Mesenchymal stem cell (in vitro differentiated cells and primary cell): Measurements from ENCODE around the gene VGLL3.

ENCODE experiments used
- DNase-seq: peaks from one replicate; pipeline ENCODE4 v3.0.0-alpha.2; 2013
- H2AFZ ChIP-seq: one replicate; pipeline ENCODE4 v1.6.1; 2013; ENCODE audit warnings: low read depth, mild to moderate bottlenecking, control low read depth, inconsistent platforms, low read length, moderate library complexity
- H2AK5ac ChIP-seq: 2 replicates; pipeline ENCODE4 v1.6.1; 2013; ENCODE audit warnings: low read length, moderate library complexity, mild to moderate bottlenecking, inconsistent platforms; ENCODE audit not compliant: severe bottlenecking
- H2BK120ac ChIP-seq: one replicate; pipeline ENCODE4 v1.6.1; 2013; ENCODE audit warnings: low read depth, mild to moderate bottlenecking, inconsistent platforms, low read length, moderate library complexity
- H2BK12ac ChIP-seq, 2 experiments: one replicate each; pipeline ENCODE4 v1.6.1; 2013; ENCODE audit warnings: inconsistent platforms in 2 of 2, low read length in 2 of 2, mild to moderate bottlenecking in 2 of 2, moderate library complexity in 2 of 2, control low read depth in 1 of 2
- H2BK15ac ChIP-seq: one replicate; pipeline ENCODE4 v1.6.1; 2013; ENCODE audit warnings: mild to moderate bottlenecking, low read depth, inconsistent platforms; ENCODE audit not compliant: poor library complexity, severe bottlenecking
- H2BK5ac ChIP-seq: 2 replicates; pipeline ENCODE4 v1.6.1; 2013; ENCODE audit warnings: low read depth, mild to moderate bottlenecking, low read length, control low read depth, inconsistent platforms; ENCODE audit not compliant: poor library complexity, severe bottlenecking
- H3K14ac ChIP-seq, 2 experiments: one replicate each; pipeline ENCODE4 v1.6.1; 2013; ENCODE audit warnings: inconsistent platforms in 2 of 2, low read length in 2 of 2, control low read depth in 1 of 2, mild to moderate bottlenecking in 1 of 2, moderate library complexity in 1 of 2
- H3K18ac ChIP-seq, 2 experiments: one replicate each; pipeline ENCODE4 v1.6.1; 2013; ENCODE audit warnings: inconsistent platforms in 2 of 2, low read length in 2 of 2, control low read depth in 1 of 2, low read depth in 1 of 2, mild to moderate bottlenecking in 1 of 2
- H3K23ac ChIP-seq, 2 experiments: one replicate each; pipeline ENCODE4 v1.6.1; 2013; ENCODE audit warnings: inconsistent platforms in 2 of 2, low read length in 2 of 2, mild to moderate bottlenecking in 2 of 2, moderate library complexity in 2 of 2, control low read depth in 1 of 2
- H3K27ac ChIP-seq: 2 replicates; pipeline ENCODE4 v1.5.1; 2013; ENCODE audit warnings: mild to moderate bottlenecking, moderate library complexity, low read length, control low read depth, inconsistent platforms; ENCODE audit not compliant: poor library complexity, severe bottlenecking
- H3K27me3 ChIP-seq, 2 experiments: 2 replicates each; pipeline versions ENCODE4 v1.6.1 to v1.7.0; 2013; ENCODE audit warnings: low read length in 2 of 2, mild to moderate bottlenecking in 2 of 2, moderate library complexity in 2 of 2, control low read depth in 1 of 2, inconsistent platforms in 1 of 2; ENCODE audit not compliant: control insufficient read depth in 1 of 2, insufficient read depth in 1 of 2
- H3K36me3 ChIP-seq, 2 experiments: 2 replicates each; pipeline versions ENCODE4 v1.6.1 to v1.7.0; 2013; ENCODE audit warnings: low read length in 2 of 2, control low read depth in 1 of 2, inconsistent platforms in 1 of 2, low read depth in 1 of 2, mild to moderate bottlenecking in 1 of 2; ENCODE audit not compliant: insufficient read depth in 2 of 2, control insufficient read depth in 1 of 2
- H3K4ac ChIP-seq, 2 experiments: one replicate each; pipeline ENCODE4 v1.6.1; 2013; ENCODE audit warnings: inconsistent platforms in 2 of 2, low read length in 2 of 2, mild to moderate bottlenecking in 2 of 2, moderate library complexity in 2 of 2, control low read depth in 1 of 2, low read depth in 1 of 2
- H3K4me1 ChIP-seq: 2 replicates; pipeline ENCODE4 v1.6.1; 2013; ENCODE audit warnings: low read depth, low read length, control low read depth; ENCODE audit not compliant: control insufficient read depth, insufficient read depth
- H3K4me2 ChIP-seq: 2 replicates; pipeline ENCODE4 v1.6.1; 2013; ENCODE audit warnings: low read length, mild to moderate bottlenecking, inconsistent platforms; ENCODE audit not compliant: poor library complexity, severe bottlenecking
- H3K4me3 ChIP-seq, 2 experiments: 2 replicates each; pipeline versions ENCODE4 v1.5.1 to v1.7.0; 2013; ENCODE audit warnings: low read length in 2 of 2, mild to moderate bottlenecking in 2 of 2, control low read depth in 1 of 2, low read depth in 1 of 2; ENCODE audit not compliant: insufficient read depth in 1 of 2
- H3K79me1 ChIP-seq: replicated peaks from 2 replicates; pipeline ENCODE4 v1.6.1; 2013; ENCODE audit warnings: mild to moderate bottlenecking, control low read depth, low read length, inconsistent platforms; ENCODE audit not compliant: poor library complexity, severe bottlenecking
- H3K9ac ChIP-seq: 2 replicates; pipeline ENCODE4 v1.7.0; 2013; ENCODE audit warnings: mild to moderate bottlenecking, low read length, moderate library complexity
- H3K9me3 ChIP-seq: 2 replicates; pipeline ENCODE4 v1.7.0; 2013; ENCODE audit warnings: mild to moderate bottlenecking, low read length; ENCODE audit not compliant: control insufficient read depth
- H4K8ac ChIP-seq: one replicate; pipeline ENCODE4 v1.6.1; 2013; ENCODE audit warnings: inconsistent platforms, mild to moderate bottlenecking, low read length, moderate library complexity
- H4K91ac ChIP-seq: one replicate; pipeline ENCODE4 v1.6.1; 2013; ENCODE audit warnings: mild to moderate bottlenecking, low read length, inconsistent platforms
- WGBS: methylation state at CpG from one replicate; pipeline ENCODE4 v1.1.7; 2013; ENCODE audit warnings: mixed read lengths; 5-methylcytosine and 5-hydroxymethylcytosine counted together

Gene VGLL3

DNA sequence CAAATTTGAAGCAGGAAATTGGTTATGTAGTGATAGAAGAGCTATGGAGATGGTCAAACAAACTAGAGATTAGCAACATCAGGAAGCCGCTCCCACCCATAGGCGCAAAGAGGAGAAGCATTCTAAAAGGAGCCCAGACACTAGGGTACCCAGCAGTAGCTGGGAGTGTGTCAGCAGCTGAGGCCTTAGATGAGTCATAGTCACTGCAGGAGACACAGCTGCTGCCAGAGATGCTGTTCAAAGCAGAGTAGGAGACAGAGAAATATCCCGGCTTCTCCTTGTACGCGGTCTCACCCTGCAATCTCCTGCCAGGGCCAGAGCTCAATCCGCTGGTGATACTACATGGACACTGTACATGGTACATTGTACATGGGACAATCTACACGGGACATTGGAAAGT lies 61.9 kb downstream of the VGLL3 start:
- H3K79me1 ChIP-seq: no peaks in the 10 kb centered on the region
- no peaks in the 10 kb centered on the region for H3K36me3 ChIP-seq
- 86% methylated on average over 7 of the region's 7 CpGs for WGBS
- no peak overlapping the region for H4K91ac ChIP-seq
- H2BK12ac ChIP-seq: no peak overlapping the region
- H3K4me1 ChIP-seq: no peaks in the 10 kb centered on the region
- H3K27ac ChIP-seq: no peak overlapping the region
- no peak overlapping the region for H4K8ac ChIP-seq
- H3K23ac ChIP-seq: no peak overlapping the region
- H3K14ac ChIP-seq: no peak overlapping the region
- H3K18ac ChIP-seq: no peak overlapping the region
- no peak overlapping the region for H3K9ac ChIP-seq
- no peak overlapping the region for H2BK15ac ChIP-seq
- no peak overlapping the region for H2BK5ac ChIP-seq
- no peak overlapping the region for H2AK5ac ChIP-seq
- no peak overlapping the region for H2BK120ac ChIP-seq
- H2AFZ ChIP-seq: no peak overlapping the region
- no peaks in the 10 kb centered on the region for H3K27me3 ChIP-seq
- no peak overlapping the region for H3K4me2 ChIP-seq
- no peak overlapping the region for H3K4me3 ChIP-seq
- no peak overlapping the region for H3K4ac ChIP-seq
- DNase-seq: peak; percentile 35
- no peaks in the 10 kb centered on the region for H3K9me3 ChIP-seq

GRCh38 chr3:86923071-86923491 lies 67.9 kb downstream of the VGLL3 start:
- Histone ChIP-seq H2BK120ac (no peak overlapping the region), H2BK15ac (no peak overlapping the region), H3K14ac (peak overlapping the region in 1 of 2 experiments; percentile 75), H3K79me1 (no peaks in the 10 kb centered on the region), H3K18ac (no peak overlapping the region), H3K4me2 (no peak overlapping the region), H2AK5ac (no peak overlapping the region), H3K4ac (no peak overlapping the region), H3K23ac (no peak overlapping the region), H3K4me3 (peak overlapping the region in 1 of 2 experiments; percentile 50), H3K27ac (peak overlapping the region; percentile 12), H3K27me3 (no peaks in the 10 kb centered on the region), H2BK5ac (no peak overlapping the region), H4K8ac (no peak overlapping the region), H3K9me3 (no peaks in the 10 kb centered on the region), H3K4me1 (no peaks in the 10 kb centered on the region), H2AFZ (no peak overlapping the region), H3K9ac (peak overlapping the region; percentile 65), H2BK12ac (no peak overlapping the region), H3K36me3 (no peaks in the 10 kb centered on the region), H4K91ac (no peak overlapping the region)
- WGBS: 89% methylated on average over 2 of the region's 3 CpGs
- DNase-seq: peak; percentile 20

DNA sequence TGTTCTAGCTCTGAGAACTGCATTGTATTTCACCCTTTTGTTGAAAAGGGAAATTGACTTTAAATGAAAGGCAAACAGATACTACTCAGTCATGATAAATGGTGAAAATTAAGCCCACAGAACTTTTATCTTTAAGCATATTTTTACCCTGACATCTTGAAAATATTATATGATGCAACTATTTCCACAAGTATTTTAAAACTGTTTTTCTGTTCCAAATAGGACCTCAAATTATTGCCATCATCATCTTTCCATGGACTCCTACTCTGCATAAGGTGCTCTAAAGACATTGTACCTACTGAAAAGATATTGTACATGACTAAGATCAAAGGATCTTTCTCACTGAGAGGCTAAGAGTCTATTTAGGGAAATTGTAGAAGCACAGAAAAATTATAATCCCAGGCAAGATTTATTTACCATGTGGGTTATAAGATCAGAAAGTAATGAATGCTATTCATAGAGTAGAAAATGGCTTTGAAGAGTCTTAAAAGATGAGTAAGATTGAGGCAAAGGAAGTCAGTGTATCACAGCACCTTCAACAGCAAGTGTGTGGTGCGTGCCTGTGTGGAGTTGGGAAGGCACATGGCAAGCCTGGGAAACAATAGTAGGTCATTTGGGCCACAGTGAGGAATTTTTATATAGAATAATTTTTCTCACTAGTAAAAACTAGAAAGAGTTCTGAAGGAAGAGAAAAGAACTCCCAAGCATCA lies 68.8 kb downstream of the VGLL3 start:
- Histone ChIP-seq H3K79me1 (no peaks in the 10 kb centered on the region), H3K4me2 (no peak overlapping the region), H3K36me3 (no peaks in the 10 kb centered on the region), H3K4ac (no peak overlapping the region), H3K18ac (peak overlapping the region in 1 of 2 experiments; percentile 21), H3K14ac (no peak overlapping the region), H2BK120ac (no peak overlapping the region), H3K27me3 (no peaks in the 10 kb centered on the region), H2BK5ac (no peak overlapping the region), H2AK5ac (no peak overlapping the region), H3K23ac (no peak overlapping the region), H4K91ac (no peak overlapping the region), H3K4me1 (no peaks in the 10 kb centered on the region), H3K9ac (peak overlapping the region; percentile 65), H4K8ac (no peak overlapping the region), H2BK15ac (no peak overlapping the region), H2BK12ac (no peak overlapping the region), H3K4me3 (no peak overlapping the region), H3K9me3 (no peaks in the 10 kb centered on the region), H2AFZ (no peak overlapping the region), H3K27ac (no peak overlapping the region)
- 33% methylated on average over 1 of the region's 1 CpG for WGBS
- DNase-seq: no peak

DNA sequence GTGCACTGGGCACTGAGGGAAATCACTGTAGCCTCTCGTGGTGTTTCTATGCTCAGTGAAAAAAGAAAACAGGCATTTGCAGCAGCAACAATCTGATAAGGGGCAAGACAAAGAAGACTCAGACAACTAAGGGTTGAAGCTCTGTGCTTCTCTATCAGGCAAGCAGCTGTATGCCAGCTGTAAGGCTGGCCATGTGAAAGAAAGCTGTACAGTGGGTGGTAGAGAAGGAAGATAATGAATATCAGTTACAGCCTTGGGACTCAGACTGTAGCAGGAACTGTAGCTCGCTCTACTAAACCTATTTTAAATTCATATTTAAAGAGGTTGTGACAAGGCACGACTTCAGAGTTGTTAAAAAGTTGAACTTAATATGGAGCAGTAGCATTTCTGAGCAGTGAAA lies 76.3 kb downstream of the VGLL3 start:
- Histone ChIP-seq H3K36me3 (no peaks in the 10 kb centered on the region), H2BK15ac (no peak overlapping the region), H3K9ac (no peak overlapping the region), H3K79me1 (no peaks in the 10 kb centered on the region), H4K91ac (no peak overlapping the region), H3K4ac (no peak overlapping the region), H4K8ac (no peak overlapping the region), H3K18ac (no peak overlapping the region), H2BK120ac (no peak overlapping the region), H2AFZ (no peak overlapping the region), H3K27me3 (no peaks in the 10 kb centered on the region), H3K23ac (no peak overlapping the region), H2AK5ac (no peak overlapping the region), H2BK12ac (no peak overlapping the region), H3K4me3 (no peak overlapping the region), H3K4me1 (no peaks in the 10 kb centered on the region), H3K27ac (no peak overlapping the region), H3K9me3 (no peaks in the 10 kb centered on the region), H3K14ac (no peak overlapping the region), H2BK5ac (no peak overlapping the region), H3K4me2 (no peak overlapping the region)
- 80% methylated on average over 2 of the region's 3 CpGs for WGBS
- DNase-seq: no peak
